Activated CD4-positive, alpha-beta T cell treated with anti-CD3 and anti-CD28 coated beads for 48 hours (primary cell): ENCODE results near the gene KATNAL1.

Source experiments
- DNase-seq: peaks from one replicate; pipeline ENCODE4 v3.0.0-alpha.2; 2020

Gene KATNAL1

DNA sequence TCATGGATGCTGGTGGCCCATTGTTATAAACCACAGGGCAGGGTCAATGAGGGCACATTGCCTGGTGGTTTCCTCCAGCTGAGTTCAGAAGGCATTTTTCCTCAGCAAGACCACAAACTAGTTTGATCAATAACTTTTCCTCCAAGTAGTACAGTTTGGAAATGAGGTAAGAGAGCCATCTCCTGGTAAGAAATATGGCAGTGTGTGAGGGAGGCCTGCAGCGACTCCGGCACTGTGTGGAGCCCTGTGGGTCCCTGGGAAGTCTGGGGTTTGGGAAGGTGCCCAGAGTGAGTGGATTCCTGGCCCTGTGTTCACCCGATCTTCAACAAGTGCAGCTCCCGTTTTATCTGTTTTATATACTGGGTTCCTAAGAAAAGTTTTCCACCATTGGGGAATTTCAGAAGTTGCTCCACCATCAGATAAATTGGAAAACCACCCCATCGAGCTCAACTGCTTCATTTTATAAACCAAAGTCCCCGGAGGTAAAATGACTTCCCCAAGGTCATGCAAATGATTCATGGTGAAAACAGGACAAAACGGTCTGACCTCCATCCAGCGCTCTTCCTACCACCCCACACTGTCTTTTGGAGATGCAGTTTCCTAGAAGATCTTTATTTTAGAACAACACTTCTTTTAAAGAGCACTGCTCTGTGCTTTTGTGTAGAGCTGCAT, 148.4 kb downstream of the KATNAL1 start:
- peak; percentile 29 for DNase-seq

DNA sequence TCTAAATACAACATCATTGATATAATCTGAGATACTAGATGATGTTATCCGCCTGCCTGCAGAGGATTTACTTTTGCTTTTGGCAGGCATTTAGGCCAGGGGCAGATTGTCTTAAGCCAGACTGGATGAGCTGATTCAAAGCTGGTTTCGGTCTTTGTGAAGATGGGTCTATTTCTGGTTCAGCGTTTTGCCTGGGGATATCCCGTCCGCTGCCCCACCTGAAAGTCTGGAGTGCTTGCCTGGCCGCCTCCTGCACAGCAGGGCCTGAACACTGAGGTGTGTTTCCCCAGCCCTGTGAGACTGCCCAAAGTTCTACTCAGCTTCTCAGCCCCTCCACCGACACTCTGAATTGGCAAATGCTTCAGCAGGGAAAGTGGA, 149.7 kb downstream of the KATNAL1 start:
- DNase-seq, result no peak

- DNase-seq, result no peak
These were observed 150.3 kb downstream of the KATNAL1 start for GRCh38 chr13:30156826-30157615.

DNA sequence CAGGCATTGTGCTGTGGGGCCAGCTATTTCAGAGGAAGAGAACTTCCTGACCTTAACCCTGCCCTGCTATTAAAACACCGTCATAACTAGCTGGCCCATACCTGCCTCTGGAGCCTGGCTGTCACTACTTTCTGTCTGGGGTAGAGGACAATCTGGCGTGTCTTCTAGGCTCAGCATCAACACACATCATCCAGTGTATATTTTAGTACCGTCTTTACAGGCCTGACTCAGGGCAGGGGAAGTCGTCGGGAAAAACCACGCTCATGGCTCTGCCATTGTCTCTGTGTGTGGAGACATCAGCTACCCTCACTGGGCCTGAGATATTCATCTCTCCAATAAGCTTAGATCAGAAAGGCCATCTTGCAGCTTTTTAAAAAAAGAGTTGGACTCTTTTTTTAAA, 151.1 kb downstream of the KATNAL1 start:
- no peak for DNase-seq

- DNase-seq, result no peak
These were observed 152.4 kb downstream of the KATNAL1 start for GRCh38 chr13:30154931-30155330.

DNA sequence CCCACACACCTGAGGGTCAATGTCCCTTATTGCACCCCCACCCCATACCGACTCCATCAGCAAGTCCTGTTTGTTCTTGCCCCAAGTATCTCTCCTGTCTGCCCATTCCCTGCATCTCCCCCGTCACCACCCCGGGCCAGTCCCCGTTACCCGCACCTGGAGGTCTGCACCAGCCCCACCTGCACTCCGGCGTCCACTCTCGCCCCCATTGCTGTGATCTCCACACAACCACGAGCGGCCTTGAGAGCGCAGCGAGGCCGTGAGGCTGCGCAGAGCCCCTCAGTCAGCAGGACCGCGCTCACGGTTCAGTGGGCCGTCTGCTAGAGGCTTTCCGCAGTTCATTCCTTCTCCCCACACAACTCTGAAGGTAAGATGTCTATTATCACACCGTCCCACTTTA, 152.8 kb downstream of the KATNAL1 start:
- no peak for DNase-seq

DNA sequence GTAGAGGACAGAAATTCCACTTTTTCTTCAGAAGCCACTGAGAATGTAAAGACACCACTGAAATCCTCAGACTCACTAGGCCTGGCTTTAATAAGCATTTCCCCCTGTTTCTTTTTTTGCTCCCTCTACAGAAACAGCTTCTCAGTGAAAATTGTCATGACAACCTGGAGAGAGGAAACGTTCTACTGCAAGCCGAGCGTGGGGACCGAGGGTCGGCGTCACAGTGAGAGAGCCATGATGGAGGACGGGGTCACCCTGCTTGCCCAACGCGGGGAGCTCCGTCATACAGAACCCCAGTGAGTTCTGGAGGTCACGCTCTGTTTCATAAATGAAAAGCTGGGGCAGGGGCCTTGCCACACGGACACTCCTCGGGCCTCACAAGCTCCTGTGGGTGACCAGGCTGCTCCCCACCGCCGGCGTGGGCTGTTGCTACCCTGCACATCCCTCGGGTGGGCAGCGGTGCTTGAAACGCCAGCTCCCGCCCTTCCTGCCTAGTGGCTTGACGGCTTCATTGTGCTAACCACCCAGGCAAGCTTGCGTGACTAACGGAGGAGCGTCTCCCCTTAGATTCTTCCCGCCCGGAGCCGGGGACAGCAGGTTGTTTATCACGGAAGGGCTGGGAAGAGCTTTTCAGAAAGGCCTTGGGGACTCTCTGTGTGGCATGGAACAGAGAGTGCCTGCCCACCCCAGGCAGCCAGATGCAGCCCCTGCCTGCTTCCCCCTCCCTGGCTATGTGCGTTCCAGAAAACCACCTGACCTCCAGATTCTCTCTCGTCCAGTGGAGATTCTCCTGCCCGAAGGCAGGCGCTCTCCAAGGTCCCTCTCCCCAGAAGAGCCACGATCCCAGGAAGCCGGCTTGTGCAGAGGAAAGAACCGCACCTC, 153.6 kb downstream of the KATNAL1 start:
- DNase-seq, result no peak
